ENCODE results near the gene C6orf15.

C6orf15 gene

DNA sequence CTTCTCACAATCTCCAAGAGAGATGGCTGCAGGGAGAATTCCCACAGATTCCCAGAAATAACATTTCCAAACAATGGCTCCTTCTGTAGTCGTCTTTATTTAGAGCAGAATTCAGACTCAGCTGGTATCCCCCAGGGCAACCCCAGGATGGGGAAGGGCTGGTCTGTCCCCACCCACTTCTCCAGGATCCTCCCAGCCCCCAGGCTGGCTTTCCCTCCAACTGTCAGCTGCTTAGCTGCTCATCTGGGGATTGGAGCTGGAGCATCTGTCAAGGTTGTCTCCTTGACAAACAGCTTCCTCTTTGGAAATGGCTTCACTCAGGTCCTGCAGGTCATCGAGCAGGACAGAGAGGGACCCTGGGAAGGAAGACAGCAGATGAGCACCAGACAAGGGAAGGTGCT is 30.0 kb upstream of the C6orf15 start:
- Mint-ChIP-seq H3K9me3 (no peaks in the 10 kb centered on the region), H3K4me3 (no peak overlapping the region), H3K27me3 (no peaks in the 10 kb centered on the region), H3K4me1 (ENCODE audit: low read depth) (peaks cover 4% of the 10 kb centered on the region), H3K36me3 (ENCODE audit: low read depth) (peaks cover 8% of the 10 kb centered on the region), H3K27ac (no peak overlapping the region)

DNA sequence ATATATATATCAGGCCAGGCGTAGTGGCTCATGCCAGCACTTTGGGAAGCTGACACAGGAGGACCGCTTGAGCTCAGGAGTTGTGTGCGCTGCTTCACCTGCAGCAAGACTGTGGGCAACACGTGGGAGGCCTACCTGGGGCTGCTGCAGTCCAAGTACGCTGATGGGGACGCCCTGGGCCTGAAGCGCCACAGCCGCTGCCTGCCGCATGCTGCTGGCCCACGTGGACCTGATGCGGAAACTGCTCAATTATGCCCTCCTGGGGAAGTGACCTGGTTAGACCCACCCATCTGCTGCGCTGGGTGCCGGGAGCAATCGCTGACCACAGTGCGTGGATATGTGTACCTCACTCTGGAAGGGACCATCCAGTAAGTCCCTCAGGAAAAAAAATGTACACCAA is 28.3 kb upstream of the C6orf15 start:
- Mint-ChIP-seq H3K4me3 (no peak overlapping the region), H3K36me3 (ENCODE audit: low read depth) (peaks cover 8% of the 10 kb centered on the region), H3K9me3 (no peaks in the 10 kb centered on the region), H3K27ac (no peak overlapping the region), H3K27me3 (no peaks in the 10 kb centered on the region), H3K4me1 (ENCODE audit: low read depth) (peaks cover 5% of the 10 kb centered on the region)

DNA sequence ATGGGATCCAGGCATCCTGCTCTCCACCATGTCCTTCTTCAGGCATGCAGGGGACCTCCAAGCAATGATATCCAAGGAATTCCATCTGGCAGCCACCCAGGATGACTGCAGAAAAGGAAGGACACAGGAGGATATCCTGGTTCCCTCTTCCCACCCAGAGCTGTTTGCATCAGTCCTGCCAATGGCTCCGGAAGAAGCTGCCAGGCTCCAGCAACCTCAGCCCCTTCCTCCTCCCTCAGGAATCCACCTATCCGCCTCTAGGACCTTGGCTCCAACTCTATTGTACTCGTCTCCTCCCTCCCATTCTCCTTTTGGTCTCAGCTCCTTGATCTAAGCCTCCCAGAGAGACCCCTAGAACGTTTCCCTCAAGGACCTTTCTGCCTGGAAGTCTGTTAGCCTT is 27.2 kb upstream of the C6orf15 start:
- no peaks in the 10 kb centered on the region for H3K9me3 Mint-ChIP-seq
- no peaks in the 10 kb centered on the region for H3K27me3 Mint-ChIP-seq
- H3K4me3 Mint-ChIP-seq: no peak overlapping the region
- no peak overlapping the region for H3K27ac Mint-ChIP-seq
- H3K36me3 Mint-ChIP-seq (ENCODE audit: low read depth): peaks cover 4% of the 10 kb centered on the region
- H3K4me1 Mint-ChIP-seq (ENCODE audit: low read depth): peaks cover 5% of the 10 kb centered on the region

DNA sequence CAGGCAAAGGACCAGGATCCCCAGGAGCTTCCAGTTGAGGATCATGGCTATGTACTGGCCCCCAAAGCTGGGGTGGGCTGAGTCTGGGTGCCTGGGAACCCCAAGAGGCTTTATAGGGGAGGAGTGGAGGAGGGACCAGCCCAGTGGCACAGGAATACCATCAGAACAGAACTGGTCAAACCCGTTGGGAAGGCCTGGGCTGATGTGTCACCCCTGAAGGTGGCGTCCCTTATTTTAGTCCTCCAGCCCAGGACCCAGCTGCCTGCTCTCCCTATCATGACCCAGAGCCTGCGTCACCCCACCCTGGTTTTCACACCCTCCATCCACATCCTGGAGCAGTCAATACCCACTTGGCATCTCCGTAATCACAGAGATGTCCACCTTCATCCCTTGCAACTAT is 26.6 kb upstream of the C6orf15 start, which contains the start of gene PSORS1C2:
Gene PSORS1C2, minus strand, starts transcription at position 85 of the 400 bp plus-strand sequence. Its CDS starts 40 bp downstream, at position 45.
- Mint-ChIP-seq H3K9me3 (no peaks in the 10 kb centered on the region), H3K36me3 (ENCODE audit: low read depth) (peaks cover 4% of the 10 kb centered on the region), H3K27ac (no peak within 1 kb of the TSS), H3K4me1 (ENCODE audit: low read depth) (peaks cover 5% of the 10 kb centered on the region), H3K4me3 (no peak within 1 kb of the TSS), H3K27me3 (no peaks in the 10 kb centered on the region)

DNA sequence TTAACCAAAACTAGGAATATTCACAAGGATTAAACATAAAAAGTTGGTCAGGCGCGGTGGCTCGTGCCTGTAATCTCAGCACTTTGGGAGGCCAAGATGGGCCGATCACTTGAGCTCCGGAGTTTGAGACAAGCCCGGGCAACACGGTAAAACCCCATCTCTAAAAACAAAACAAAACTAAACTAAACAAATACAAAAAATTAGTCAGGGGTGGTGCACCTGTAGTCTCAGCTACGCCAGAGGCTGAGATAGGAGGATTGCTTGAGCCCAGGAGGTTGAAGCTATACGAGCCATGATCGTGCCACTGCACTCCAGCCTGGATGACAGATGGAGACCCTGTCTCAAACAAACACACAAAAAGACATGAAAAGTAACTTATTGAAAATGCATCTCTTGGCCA is 23.3 kb upstream of the C6orf15 start:
- H3K4me1 Mint-ChIP-seq (ENCODE audit: low read depth): peaks cover 5% of the 10 kb centered on the region
- H3K27ac Mint-ChIP-seq: no peak overlapping the region
- no peaks in the 10 kb centered on the region for H3K27me3 Mint-ChIP-seq
- H3K36me3 Mint-ChIP-seq (ENCODE audit: low read depth): no peaks in the 10 kb centered on the region
- no peak overlapping the region for H3K4me3 Mint-ChIP-seq
- no peaks in the 10 kb centered on the region for H3K9me3 Mint-ChIP-seq

DNA sequence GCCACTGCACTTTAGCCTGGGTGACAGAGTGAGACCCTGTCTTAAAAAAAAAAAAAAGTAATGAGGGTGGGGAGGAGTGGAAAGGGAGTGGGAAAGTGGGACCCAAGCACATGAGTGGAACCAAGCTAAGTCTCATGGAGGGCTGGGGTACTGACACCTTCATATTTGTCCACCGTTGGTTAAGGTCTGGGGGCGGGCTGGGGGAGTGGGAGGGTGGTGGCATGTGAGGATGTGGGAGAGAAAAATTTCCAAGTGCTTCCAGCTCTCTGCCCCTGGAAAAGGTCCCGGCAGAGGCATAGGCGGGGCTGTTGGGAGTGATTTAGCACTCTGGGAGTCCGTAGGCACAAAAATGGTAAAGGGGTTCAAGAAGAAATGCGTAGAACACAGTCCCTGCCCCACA is 20.4 kb upstream of the C6orf15 start:
- H3K9me3 Mint-ChIP-seq: no peaks in the 10 kb centered on the region
- peaks cover 11% of the 10 kb centered on the region for H3K27me3 Mint-ChIP-seq
- H3K36me3 Mint-ChIP-seq (ENCODE audit: low read depth): no peaks in the 10 kb centered on the region
- peaks cover 11% of the 10 kb centered on the region for H3K4me1 Mint-ChIP-seq (ENCODE audit: low read depth)
- no peak overlapping the region for H3K4me3 Mint-ChIP-seq
- no peak overlapping the region for H3K27ac Mint-ChIP-seq

DNA sequence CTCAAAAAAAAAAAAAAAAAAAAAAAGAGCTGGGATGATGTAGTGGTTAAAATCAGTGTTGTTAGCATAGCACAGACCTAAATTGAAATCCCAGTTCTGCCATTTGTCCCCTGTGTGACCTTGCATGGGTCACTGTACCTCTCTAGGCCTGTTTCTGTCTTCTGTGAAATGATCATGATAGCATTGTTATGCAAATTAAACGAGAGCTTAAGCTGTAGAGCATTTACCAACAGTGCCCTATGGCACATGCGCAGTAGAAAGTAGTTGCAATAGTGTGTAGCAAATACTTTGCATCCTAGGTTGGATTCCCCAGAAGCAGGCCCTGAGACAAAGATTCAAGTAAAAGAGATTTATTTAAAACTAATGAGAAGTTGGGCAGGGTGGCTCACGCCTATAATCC is 19.2 kb upstream of the C6orf15 start:
- peaks cover 11% of the 10 kb centered on the region for H3K27me3 Mint-ChIP-seq
- H3K36me3 Mint-ChIP-seq (ENCODE audit: low read depth): no peaks in the 10 kb centered on the region
- H3K9me3 Mint-ChIP-seq: no peaks in the 10 kb centered on the region
- no peak overlapping the region for H3K4me3 Mint-ChIP-seq
- H3K27ac Mint-ChIP-seq: no peak overlapping the region
- H3K4me1 Mint-ChIP-seq (ENCODE audit: low read depth): peaks cover 6% of the 10 kb centered on the region

DNA sequence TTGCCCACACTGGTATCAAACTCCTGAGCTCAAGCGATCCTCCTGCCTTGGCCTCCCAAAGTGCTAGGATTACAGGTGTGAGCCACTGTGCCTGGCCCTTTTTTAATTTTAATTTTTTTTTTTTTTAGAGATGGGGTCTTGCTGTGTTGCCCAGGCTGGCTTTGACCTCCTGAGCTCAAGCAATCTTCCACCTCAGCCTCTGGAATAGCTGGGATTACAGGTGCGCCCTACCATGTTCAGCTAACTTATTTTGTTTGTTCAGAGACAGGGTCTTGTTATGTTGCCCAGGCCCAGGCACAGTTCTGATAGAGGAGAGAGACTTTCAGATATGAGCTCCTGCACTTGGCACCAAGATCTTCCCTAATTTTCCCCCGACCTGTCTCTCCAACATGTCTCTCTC is 18.4 kb upstream of the C6orf15 start:
- no peaks in the 10 kb centered on the region for H3K36me3 Mint-ChIP-seq (ENCODE audit: low read depth)
- peaks cover 11% of the 10 kb centered on the region for H3K27me3 Mint-ChIP-seq
- H3K27ac Mint-ChIP-seq: no peak overlapping the region
- H3K4me3 Mint-ChIP-seq: no peak overlapping the region
- H3K4me1 Mint-ChIP-seq (ENCODE audit: low read depth): peaks cover 6% of the 10 kb centered on the region
- no peaks in the 10 kb centered on the region for H3K9me3 Mint-ChIP-seq

DNA sequence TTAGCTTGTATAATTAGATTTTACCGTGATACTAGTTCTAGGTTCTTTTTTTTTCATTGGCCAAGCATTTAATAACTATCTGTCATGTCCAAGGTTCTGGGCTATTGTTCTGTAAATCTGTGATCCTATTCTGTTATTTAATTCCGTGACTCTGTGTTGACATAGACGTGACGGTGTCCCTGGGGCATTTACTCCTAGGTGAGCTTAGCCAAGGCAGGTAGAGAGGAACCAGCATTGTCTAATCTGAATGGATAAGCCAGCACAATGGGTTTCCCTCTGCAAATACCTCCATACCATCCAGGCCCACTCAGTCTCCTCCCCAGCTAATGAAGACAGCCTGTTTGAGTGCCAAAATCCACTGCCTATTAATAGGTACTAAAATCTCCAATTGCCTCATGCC is 16.8 kb upstream of the C6orf15 start:
- Mint-ChIP-seq H3K36me3 (ENCODE audit: low read depth) (no peaks in the 10 kb centered on the region), H3K4me1 (ENCODE audit: low read depth) (peaks cover 6% of the 10 kb centered on the region), H3K27ac (no peak overlapping the region), H3K9me3 (no peaks in the 10 kb centered on the region), H3K4me3 (no peak overlapping the region), H3K27me3 (peaks cover 11% of the 10 kb centered on the region)

DNA sequence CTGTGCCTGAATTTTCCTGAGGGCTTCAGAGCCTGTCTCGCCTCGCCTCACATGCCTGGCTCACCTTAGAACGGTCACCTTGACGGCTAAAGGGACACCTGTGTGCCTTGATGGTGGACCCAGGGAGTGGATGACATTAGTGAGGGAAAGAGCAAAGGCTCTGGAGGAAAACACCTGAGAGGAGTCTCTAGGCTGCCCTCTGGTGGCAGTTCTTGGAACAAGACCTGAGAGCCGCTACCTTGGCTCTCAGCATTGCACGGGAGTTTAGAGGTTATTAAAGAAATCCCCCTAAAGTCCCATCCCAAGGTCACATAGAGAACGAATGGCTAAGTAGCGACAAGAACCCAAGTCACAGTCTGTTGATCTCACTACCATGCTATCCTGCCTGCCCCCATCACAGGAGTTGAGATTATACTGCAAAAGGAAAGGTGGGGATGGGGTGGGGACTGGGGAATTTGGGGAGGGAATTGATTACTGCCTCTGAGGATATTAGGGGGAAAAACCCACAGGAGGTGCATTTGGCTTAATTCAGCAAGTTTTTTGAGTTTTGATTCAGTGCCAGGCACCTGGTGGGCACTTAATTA is 15.8 kb upstream of the C6orf15 start:
- H3K9me3 Mint-ChIP-seq: no peaks in the 10 kb centered on the region
- no peak overlapping the region for H3K4me3 Mint-ChIP-seq
- no peaks in the 10 kb centered on the region for H3K36me3 Mint-ChIP-seq (ENCODE audit: low read depth)
- no peak overlapping the region for H3K27ac Mint-ChIP-seq
- H3K4me1 Mint-ChIP-seq (ENCODE audit: low read depth): peaks cover 6% of the 10 kb centered on the region
- H3K27me3 Mint-ChIP-seq: peaks cover 11% of the 10 kb centered on the region

DNA sequence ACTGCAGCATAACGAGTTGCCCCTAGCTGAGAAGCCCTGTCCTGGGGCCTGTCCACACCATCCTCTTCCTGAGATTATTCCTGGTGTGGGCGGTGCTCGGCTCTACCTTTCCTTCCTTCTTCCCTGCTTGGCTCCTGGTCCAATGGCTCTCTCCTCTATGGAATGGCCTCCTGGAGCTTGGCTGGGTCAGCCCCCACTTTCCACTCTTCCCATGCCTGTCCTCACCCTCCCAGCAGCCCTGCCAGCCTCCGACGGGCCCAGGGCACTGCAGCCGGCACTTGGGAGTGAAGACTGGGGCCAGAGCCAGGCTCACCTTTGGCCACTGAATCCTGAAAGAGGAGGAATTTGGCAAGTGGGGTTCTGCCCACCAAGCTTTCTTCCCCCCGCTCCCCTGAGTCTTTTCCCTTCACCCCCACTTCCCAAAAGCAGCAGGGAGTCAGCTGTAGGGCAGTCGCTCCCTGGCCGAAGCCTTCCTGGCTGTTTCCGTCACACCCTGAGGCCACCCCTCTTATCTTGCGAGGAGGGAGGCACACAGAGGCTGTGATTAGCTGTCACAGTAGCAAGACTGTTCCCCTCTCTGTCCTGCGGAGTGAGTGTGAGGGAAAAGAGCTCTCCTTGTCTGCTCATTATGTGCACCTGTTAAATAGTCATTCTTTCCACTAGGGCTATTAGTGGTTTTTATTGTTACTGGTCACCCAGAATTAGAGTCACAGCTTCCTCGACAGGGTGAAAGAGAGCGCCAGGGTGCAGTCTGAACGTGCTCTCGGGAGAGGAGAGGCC is 14.2 kb upstream of the C6orf15 start:
- no peak overlapping the region for H3K4me3 Mint-ChIP-seq
- H3K4me1 Mint-ChIP-seq (ENCODE audit: low read depth): peaks cover 6% of the 10 kb centered on the region
- H3K27ac Mint-ChIP-seq: no peak overlapping the region
- peaks cover 11% of the 10 kb centered on the region for H3K27me3 Mint-ChIP-seq
- H3K9me3 Mint-ChIP-seq: no peaks in the 10 kb centered on the region
- H3K36me3 Mint-ChIP-seq (ENCODE audit: low read depth): no peaks in the 10 kb centered on the region

DNA sequence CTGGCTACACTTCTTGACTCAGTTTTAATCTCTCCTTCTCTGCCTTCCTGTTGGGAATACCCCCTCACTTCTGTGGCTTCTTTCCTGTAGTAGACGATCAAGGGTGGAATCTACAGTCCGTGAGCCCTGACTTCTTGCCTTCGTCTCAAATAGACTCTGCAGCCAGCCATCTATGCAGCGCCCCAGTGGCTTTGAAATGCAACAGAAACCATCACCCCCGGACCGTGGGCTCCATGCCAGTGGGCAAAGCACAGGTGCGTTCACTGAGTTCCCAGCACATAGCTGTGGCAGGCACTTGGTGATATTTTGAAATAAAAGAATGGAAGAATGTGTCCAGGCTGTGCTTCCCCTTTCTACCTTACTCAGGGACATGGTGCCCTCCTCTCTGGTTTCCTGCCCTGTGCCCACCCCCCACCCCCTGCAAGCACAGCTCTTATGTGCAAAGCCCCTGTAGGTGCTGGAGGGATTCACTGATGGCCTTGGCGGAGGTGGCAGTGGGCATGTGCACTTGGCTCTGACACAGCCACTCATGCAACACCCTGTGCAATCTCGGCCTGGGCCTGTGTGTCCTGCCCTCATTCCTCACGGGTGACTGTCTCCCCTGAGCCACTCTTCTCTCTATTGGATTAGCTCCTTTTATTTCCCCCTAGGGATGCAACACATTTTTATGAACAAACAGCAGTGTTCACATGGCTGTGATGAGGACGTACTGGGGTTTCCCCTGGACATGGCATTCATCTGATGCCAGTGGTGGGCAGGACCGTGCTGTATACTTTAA is 13.4 kb upstream of the C6orf15 start:
- H3K9me3 Mint-ChIP-seq: no peaks in the 10 kb centered on the region
- H3K27me3 Mint-ChIP-seq: peaks cover 11% of the 10 kb centered on the region
- H3K36me3 Mint-ChIP-seq (ENCODE audit: low read depth): no peaks in the 10 kb centered on the region
- H3K27ac Mint-ChIP-seq: no peak overlapping the region
- no peak overlapping the region for H3K4me3 Mint-ChIP-seq
- H3K4me1 Mint-ChIP-seq (ENCODE audit: low read depth): peaks cover 6% of the 10 kb centered on the region

DNA sequence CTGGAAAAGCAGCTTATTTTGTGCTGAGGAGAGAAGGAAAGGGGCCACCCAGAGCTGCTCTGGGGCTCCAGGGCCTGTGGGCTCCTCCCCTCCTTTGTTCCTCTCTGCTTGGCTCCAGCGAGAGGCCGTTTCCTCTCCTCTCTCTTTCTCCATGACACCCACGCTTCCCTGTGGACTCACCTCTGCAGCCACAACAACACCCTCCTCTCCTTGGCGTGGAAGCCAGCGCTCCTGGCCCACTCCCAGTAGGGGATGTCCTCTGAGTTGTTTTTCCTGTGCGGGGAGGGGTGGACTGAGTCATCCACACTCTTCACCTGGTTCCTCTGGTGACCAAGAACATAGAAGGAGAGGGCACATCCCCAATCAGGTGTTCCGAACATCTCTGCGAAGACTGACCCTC is 12.8 kb upstream of the C6orf15 start:
- Mint-ChIP-seq H3K27ac (no peak overlapping the region), H3K4me1 (ENCODE audit: low read depth) (peaks cover 6% of the 10 kb centered on the region), H3K36me3 (ENCODE audit: low read depth) (no peaks in the 10 kb centered on the region), H3K4me3 (no peak overlapping the region), H3K9me3 (no peaks in the 10 kb centered on the region), H3K27me3 (peaks cover 11% of the 10 kb centered on the region)

DNA sequence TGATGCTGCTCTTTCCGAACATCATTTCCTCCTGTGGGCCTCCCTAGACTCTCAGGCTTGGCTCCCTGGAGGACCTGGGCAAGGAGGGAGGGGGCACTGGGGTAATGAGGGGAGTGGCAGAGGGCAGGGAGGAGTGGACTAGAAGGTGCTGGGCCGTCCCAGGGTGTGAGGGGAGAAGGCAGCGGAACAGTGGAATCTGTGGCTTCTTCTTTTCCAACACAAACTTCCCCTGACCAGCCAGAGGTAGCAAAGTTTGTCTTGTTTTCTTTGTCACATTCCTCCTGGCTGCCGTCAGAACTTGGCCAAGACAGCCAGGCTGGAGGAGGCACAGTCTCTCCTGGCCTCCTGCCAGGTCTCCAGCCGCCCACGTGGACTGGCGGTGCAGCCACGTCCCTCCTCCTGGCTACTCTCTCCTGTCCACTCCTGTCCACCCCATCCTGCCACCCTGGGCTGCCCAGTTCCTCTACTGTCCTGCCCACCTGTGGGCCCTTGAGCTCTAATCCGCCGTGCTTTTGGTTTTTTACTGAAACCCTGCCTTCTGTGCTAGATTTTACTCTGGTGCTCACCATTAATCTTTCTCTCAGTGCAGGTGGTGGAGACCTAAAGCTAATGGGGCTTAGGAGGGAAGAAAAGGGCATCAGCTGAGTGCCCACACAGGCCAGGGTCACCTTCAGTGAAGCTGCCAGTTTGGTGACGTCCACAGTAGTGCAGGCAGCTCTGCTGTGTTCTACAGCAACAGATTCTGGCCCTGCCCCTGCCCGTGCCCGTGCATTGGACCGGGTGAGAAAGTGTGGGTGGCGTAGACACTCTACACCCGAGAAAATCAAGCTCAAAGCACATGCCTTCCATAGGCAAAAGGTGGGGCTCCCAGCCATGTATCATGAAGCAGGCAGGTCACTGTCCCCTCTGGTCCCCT is 10.7 kb upstream of the C6orf15 start:
- Mint-ChIP-seq H3K36me3 (ENCODE audit: low read depth) (no peaks in the 10 kb centered on the region), H3K4me3 (no peak overlapping the region), H3K27me3 (no peaks in the 10 kb centered on the region), H3K4me1 (ENCODE audit: low read depth) (peaks cover 2% of the 10 kb centered on the region), H3K9me3 (no peaks in the 10 kb centered on the region), H3K27ac (no peak overlapping the region)

Data from stimulated activated naive CD8-positive, alpha-beta T cell treated with anti-CD3 and anti-CD28 coated beads, Interleukin-15, Interleukin-2, amounts not matched to agents 100 ng/mL and 50 ng/mL, for 24 hours (primary cell).